ENCODE results near the gene E2F6.

Gene E2F6

GRCh38 chr2:11454824-11455223, 11.1 kb downstream of the E2F6 start:
- CTCF ChIA-PET, result no interaction called here
- no peak for TF ChIP-seq ZNF654 (tag by site-specific recombination; IDR thresholded peaks at IDR 0.05; ENCODE audit: low read depth)
- TF ChIP-seq SCRT1 (tag by site-specific recombination; IDR thresholded peaks at IDR 0.05; ENCODE audit: borderline replicate concordance), result no peak
- TF ChIP-seq ZNF626 (tag by site-specific recombination; IDR thresholded peaks at IDR 0.05), result no peak
- TF ChIP-seq ZBTB48 (tag by site-specific recombination; IDR thresholded peaks at IDR 0.05), result no peak
- no peak for TF ChIP-seq ZFP37 (tag by site-specific recombination; IDR thresholded peaks at IDR 0.05)
- no peak for TF ChIP-seq ZNF19 (tag by site-specific recombination; IDR thresholded peaks at IDR 0.05; ENCODE audit: low read depth)
- no peak for TF ChIP-seq ZNF530 (tag by site-specific recombination; IDR thresholded peaks at IDR 0.05; ENCODE audit: low read depth)
- TF ChIP-seq KLF16 (tag by site-specific recombination; IDR thresholded peaks at IDR 0.05), result no peak
- no peak for TF ChIP-seq ZNF391 (tag by site-specific recombination; IDR thresholded peaks at IDR 0.05; ENCODE audit: borderline replicate concordance, low read depth)
- TF ChIP-seq ZNF645 (tag by site-specific recombination; IDR thresholded peaks at IDR 0.05), result no peak
- no peak for TF ChIP-seq ZXDB (tag by site-specific recombination; IDR thresholded peaks at IDR 0.05)
- TF ChIP-seq ZNF184 (tag by site-specific recombination; IDR thresholded peaks at IDR 0.05), result no peak
- no peak for TF ChIP-seq ZNF18 (tag by site-specific recombination; IDR thresholded peaks at IDR 0.05)
- no peak for TF ChIP-seq PRDM1 (tag by site-specific recombination; IDR thresholded peaks at IDR 0.05)
- no peak for TF ChIP-seq ZSCAN5A (tag by site-specific recombination; IDR thresholded peaks at IDR 0.05)
- TF ChIP-seq ZNF140 (tag by site-specific recombination; IDR thresholded peaks at IDR 0.05), result no peak
- TF ChIP-seq ZNF280D (tag by site-specific recombination; IDR thresholded peaks at IDR 0.05), result no peak
- Histone ChIP-seq H3K36me3 (ENCODE audit: control insufficient read depth in 2 of 2, insufficient read depth in 1 of 2, low read length in 2 of 2) (peaks cover 45 to 56% of the 10 kb centered on the region in 2 experiments), H3K4me3 (ENCODE audit: low read depth, low read length) (no peak overlapping the region), H3K4me1 (ENCODE audit: control insufficient read depth, insufficient read depth, low read length) (no peaks in the 10 kb centered on the region), H3K27ac (ENCODE audit: extremely low read depth, low read depth, low read length) (no peak overlapping the region), H3K9me3 (ENCODE audit: control insufficient read depth, insufficient read depth, low read depth, low read length) (no peaks in the 10 kb centered on the region)
- POLR2A ChIA-PET, result no interaction called here

GRCh38 chr2:11450791-11451190, 15.2 kb downstream of the E2F6 start:
- no peaks in the 10 kb centered on the region for H3K9me3 ChIP-seq (ENCODE audit: control insufficient read depth, insufficient read depth, low read depth, low read length)
- POLR2A ChIA-PET, result no interaction called here
- H3K27ac ChIP-seq (ENCODE audit: extremely low read depth, low read depth, low read length), result no peak overlapping the region
- CTCF ChIA-PET, result interaction anchor here (0.6 to 2.0 kb wide), 7 partner anchors 9 to 1153 kb away, joined by 3 to 11 read pairs (median 3); a partner anchor contains a TSS
- peaks cover 38 to 85% of the 10 kb centered on the region in 2 experiments for H3K36me3 ChIP-seq (ENCODE audit: control insufficient read depth in 2 of 2, insufficient read depth in 1 of 2, low read length in 2 of 2)
- no peak overlapping the region for H3K4me3 ChIP-seq (ENCODE audit: low read depth, low read length)
- no peaks in the 10 kb centered on the region for H3K4me1 ChIP-seq (ENCODE audit: control insufficient read depth, insufficient read depth, low read length)
- no peak for TF ChIP-seq ZNF585B (tag by site-specific recombination; IDR thresholded peaks at IDR 0.05)
- TF ChIP-seq ZNF423 (tag by site-specific recombination; IDR thresholded peaks at IDR 0.05), result no peak
- no peak for TF ChIP-seq BCL11B (tag by site-specific recombination; IDR thresholded peaks at IDR 0.05; ENCODE audit: low read depth)
- no peak for TF ChIP-seq CTCF (tag by site-specific recombination; IDR thresholded peaks at IDR 0.05)
- no peak for TF ChIP-seq ZNF404 (tag by site-specific recombination; IDR thresholded peaks at IDR 0.05)
- no peak for TF ChIP-seq ZNF645 (tag by site-specific recombination; IDR thresholded peaks at IDR 0.05)
- no peak for TF ChIP-seq ZNF529 (tag by site-specific recombination; IDR thresholded peaks at IDR 0.05; ENCODE audit: insufficient replicate concordance)

All from HEK293 (cell line).